GM21367 (cell line): ENCODE data around the gene HMGXB3.

ENCODE experiments used
- ATAC-seq: cut with Tn5 transposase; IDR thresholded peaks from one replicate; pipeline ENCODE4 v1.9.1; 2021; ENCODE audit not compliant: unreplicated experiment

HMGXB3 gene, protein sequence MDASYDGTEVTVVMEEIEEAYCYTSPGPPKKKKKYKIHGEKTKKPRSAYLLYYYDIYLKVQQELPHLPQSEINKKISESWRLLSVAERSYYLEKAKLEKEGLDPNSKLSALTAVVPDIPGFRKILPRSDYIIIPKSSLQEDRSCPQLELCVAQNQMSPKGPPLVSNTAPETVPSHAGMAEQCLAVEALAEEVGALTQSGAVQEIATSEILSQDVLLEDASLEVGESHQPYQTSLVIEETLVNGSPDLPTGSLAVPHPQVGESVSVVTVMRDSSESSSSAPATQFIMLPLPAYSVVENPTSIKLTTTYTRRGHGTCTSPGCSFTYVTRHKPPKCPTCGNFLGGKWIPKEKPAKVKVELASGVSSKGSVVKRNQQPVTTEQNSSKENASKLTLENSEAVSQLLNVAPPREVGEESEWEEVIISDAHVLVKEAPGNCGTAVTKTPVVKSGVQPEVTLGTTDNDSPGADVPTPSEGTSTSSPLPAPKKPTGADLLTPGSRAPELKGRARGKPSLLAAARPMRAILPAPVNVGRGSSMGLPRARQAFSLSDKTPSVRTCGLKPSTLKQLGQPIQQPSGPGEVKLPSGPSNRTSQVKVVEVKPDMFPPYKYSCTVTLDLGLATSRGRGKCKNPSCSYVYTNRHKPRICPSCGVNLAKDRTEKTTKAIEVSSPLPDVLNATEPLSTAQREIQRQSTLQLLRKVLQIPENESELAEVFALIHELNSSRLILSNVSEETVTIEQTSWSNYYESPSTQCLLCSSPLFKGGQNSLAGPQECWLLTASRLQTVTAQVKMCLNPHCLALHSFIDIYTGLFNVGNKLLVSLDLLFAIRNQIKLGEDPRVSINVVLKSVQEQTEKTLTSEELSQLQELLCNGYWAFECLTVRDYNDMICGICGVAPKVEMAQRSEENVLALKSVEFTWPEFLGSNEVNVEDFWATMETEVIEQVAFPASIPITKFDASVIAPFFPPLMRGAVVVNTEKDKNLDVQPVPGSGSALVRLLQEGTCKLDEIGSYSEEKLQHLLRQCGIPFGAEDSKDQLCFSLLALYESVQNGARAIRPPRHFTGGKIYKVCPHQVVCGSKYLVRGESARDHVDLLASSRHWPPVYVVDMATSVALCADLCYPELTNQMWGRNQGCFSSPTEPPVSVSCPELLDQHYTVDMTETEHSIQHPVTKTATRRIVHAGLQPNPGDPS (N-terminal part only)

DNA sequence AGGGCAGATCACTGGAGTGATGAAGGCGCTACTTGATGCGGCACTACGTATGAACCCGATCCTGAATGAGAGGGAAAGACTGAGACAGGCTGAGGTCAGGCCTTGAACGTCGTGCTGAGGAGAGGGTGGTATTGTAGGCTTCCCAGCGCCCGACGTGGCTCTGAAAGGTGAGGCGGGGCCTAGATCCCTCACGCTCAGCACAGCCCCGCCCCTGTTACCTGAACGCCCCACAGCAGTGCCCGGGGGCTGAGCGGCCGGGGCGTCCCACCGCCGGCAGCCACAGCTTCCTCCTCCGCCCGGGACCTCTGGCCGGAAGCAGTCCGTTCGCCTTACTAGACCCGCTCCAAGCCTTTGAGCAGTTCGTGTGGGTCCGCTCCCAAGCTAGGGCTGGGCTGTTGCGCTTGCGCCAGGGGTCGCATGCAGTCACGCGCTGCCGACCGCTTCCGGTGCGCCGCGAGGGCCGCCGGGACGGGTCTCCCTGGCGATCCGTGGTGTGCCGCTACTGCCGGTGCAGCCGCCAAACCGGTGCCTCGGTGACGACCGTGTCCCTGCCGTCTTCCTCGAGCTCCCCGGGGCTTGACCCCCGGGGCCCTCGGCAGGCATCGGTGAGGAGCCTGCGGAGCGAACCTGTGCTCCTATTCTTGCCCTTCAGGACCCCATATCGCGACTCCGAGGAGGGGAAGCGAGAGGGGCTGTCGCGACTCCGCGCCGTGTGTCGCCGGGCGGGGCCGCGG is at the start of gene HMGXB3, which contains the start of gene TIGD6:
Gene HMGXB3, plus strand, starts transcription at position 484 of the 734 bp plus-strand sequence. CDS start 4,114 bp downstream, outside the sequence.
Gene TIGD6, minus strand, starts transcription at position 399 of the 734 bp plus-strand sequence. CDS start 4,306 bp downstream, outside the sequence.
- ATAC-seq, result peak; percentile 84

DNA sequence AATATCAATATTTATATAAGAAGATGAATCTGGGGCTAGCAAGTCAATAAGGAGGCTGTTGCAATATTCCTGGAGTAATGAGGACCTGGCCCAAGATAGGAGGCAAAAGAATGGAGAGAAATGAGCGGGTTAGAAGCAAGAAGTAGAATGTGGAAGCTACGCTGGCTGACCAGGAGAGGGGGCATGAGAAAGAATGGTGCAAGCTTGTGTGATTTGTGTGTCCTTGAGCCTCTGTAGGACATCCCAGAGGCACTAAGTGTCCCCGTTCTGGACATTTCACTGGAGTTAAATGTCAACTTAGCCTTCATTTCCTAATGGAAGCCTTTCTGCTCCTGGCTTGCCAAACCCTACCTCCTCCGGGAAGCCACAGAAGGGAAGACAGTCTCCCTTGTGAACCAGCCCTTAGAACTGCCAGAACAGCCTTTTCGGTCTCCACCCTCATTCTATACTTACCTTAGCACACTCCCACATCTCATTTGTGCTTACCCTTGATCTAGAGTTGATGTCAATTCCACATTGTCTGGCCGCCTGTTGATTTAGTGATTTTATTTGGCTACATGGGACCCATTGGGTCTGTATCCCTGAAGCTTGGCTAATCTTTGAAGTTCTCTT is 49.3 kb upstream of the HMGXB3 start:
- no peak for ATAC-seq

DNA sequence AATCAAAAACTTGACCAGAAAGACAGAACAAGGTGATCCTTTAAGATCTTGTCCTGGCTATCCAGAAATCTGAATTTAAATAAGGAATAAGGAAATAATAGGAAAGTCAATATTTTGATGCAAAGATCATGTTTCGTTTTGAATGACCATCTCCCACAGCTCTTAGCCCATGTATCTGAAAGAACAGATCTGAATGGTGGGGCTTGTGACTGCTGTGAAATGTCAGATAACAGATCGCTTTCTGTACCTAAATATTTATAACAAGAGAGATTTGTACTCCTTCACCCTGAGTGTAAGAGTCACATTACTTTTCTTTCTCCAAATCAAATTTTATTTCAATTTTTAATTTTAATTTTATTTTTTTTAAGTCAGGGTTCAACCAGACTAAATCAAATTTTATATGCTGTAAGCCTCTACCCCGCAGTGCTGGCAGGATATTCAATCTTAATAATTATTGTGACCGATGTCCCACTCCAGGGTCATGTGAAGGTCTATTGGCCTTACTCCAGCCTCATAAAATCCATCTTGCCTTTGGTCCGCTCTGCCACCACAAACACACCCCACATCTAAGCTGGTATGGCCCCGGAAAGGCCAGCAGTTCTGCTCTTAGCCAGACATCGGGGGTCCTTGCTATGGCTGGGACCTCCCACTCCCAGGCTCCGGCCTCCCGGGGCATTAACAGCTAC is 47.0 kb upstream of the HMGXB3 start:
- no peak for ATAC-seq

DNA sequence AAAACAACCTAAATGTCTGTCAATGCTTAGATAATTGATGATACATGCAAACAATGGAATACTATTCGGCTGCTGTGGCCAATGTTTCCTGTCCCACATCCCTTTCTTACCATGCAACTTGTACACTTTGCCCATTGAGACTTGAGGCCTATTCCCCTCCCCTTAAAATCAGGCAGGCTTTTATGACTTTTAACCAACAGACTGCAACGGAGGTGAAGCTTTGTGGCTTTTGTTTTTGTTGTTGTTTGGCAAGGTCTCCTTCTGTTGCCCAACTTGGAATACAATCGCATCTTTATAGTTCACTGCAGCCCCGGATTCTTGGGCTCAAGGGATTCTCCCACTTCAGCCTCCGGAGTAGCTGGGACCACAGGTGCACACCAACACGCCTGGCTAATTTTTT is 45.7 kb upstream of the HMGXB3 start:
- no peak for ATAC-seq

DNA sequence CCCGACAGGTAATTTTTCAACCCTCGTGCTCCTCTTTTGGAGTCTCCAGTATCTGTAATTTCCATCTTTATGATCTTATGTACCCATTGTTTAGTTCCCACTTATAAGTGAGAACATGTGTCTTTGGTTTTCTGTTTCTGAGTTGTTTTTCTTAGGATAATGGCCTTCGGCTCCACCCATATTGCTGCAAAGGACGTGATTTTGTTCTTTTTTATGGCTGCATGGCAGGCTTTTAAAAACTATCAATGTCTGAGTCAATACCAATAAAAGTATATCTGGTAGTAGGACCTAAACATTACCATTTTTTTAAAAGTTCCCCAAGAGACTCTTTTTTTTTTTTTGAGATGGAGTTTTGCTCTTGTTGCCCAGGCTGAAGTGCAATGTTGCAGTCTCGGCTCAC is 43.9 kb upstream of the HMGXB3 start:
- ATAC-seq, result no peak

DNA sequence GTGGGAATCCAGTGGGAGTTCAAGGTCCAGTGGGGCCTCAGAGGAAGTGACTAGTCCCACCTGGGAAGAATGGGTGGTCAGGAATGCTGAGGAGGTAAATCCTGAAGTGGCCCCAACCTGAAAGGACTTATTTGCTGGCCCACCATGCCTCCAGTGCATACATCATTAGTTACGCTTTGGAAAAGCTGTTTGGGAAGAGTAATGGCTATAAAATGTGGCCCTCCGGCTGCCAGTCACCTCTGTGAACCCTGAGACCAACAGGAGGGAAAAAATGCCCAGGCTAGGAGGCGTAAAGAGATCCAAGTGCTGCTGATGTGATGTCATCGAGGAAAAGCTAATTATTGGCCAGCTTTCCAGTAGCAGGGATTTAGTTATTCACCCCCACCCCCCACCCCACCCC is 42.7 kb upstream of the HMGXB3 start:
- ATAC-seq, result no peak

DNA sequence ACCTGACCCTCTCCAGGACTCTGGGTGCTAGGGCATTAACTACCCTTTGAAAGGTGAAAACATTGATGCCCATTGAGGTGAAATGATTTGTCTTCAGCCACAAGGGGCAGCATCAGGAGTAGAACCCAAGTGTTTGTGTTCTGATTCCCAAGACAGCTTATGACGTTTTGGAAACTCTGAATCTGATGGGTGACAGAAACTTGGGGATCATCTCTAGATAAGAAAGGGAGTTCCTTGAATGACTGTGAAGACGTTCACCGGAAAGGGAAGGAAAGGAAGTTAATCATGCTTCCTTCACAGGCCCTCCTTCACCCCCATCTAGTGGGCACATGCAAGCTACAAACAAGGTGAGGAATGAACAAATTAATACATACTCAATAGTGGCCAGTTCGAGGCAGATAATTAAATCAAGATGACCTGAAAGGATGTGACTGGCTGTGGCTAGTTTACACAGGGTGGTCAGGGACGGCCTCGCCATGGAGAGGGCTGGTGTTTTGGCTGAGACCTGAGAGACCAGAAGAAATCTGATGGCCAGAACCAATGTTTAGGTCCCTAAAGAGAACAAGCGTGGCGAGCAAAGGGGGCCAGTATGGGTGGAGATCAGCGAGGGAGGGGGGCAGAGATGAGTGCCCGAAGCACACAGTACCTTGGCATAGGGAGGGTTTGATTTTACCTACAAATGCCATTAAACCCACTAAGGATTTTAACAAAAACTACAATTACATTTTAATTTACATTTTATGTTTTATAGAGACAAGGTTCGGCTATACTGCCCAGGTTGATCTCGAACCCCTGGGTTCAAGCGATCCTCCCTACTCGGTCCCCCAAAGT is 40.9 kb upstream of the HMGXB3 start:
- ATAC-seq, result no peak

DNA sequence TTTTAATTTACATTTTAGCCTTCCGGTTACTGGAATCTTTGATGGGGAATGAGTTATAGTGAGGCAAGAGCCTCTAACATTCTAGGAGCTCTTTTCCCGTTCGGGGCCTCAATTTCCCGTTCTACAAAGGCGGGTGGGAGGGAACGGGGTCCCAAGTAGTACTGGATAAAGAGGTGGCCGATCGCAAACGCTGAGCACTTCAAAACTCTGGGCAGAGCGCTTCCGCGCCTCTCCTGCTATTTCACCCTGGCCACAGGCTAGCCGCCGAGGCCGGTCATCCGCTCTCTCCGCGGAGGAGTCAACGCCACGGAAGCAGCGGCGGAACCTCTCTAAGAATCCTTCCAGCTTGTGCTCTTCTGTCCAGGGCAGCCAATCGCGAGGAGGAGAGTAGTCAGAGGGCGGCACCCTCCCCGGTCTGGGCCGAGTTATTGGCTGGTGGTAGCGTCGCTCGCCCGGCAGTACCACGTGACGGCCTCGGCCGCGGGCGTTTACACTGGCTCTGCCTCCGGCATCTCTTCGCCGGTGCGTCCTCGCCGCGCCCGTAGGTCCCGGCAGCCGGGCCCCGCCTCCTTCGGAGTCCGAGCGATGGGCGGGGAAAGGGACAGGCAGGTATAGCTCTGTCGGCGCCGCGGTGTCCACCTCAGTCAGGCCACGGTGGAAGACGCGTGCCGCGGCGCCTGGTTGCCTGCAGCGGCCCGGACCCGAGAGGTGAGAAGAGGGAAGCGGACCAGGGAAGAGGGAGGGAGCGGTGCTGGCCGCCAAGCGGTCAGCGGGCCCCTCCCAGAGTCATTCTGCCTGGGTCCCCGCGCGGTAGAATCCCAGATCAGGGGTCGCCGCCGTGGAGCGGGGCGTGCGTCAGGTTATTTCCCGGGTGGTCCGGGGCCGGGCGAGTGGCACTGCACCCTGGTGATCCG is 40.0 kb upstream of the HMGXB3 start, which contains the start of gene SLC26A2:
Gene SLC26A2, plus strand, starts transcription at position 487 of the 914 bp plus-strand sequence. CDS start 16,895 bp downstream, outside the sequence.
- ATAC-seq, result peak; percentile 98

DNA sequence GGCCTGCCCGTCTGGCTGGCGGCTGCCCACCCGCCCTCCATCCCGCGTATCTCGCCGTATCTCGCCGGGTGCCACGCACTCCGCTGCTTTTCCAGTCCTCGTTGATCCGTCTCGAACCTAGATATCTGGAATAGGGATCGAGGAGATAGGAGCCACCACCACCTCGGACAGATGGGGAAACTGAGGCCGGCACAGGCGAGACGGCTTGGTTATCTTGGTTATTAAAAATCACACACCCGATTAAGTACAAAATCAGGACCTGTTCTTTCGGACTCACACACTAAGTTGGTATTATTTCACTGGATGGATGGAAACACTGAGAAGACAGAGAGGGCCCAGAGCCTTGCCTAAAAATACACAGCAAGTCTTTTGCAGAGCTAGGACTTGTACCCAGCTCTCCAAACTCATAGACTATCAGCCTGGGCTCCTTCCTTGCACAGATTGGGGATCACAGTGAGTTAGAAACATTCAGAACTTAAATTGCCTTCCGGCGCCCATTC is 39.3 kb upstream of the HMGXB3 start:
- no peak for ATAC-seq

DNA sequence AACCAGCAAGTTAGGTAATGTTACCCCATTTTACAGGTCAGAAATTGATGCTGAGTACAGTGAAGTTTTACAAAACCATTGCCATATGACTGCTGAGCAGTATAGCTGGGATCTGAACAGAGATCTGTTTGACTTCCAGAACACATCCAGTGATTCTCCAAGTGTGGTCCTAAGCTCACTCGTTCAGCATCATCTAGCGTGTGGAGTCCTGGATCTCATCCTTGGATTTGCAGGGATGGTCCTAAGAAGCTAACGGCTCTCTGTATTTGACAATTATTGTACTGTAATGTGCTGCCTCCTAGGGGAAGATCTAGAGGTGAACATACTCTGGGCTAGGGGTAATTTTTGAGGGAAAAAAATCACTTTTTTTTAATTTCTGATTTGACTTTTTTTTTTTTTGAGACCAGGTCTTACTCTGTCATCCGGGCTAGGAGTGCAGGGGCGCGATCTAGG is 38.6 kb upstream of the HMGXB3 start:
- no peak for ATAC-seq

DNA sequence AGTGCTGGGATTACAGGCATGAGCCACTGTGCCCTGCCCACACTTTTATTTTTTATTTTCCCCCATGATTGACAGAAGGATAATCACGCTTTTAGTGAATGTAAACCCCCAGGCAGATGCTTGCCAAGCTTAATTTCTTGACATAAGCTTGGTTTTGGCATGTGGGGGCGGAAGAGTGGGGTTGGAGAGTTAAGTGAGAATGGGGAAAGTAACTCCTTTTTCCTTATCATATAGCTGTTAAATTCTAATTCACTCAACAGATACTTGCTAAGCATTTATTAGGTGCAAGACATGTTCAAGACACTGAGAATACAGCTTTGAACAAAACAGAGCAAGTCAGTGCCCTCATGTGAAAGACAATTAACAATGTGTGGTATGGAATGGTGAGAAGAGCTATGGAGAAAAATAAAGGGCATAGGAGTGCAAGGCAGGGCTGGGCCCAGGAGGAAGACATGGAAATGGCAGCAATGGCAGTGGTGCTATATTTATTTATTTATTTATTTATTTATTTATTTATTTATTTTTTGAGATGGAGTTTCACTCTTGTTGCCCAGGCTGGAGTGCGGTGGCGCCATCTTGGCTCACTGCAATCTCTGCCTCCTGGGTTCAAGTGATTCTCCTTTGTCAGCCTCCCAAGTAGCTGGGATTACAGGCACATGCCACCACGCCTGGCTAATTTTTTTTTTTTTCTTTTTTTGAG is 37.8 kb upstream of the HMGXB3 start:
- ATAC-seq, result no peak

DNA sequence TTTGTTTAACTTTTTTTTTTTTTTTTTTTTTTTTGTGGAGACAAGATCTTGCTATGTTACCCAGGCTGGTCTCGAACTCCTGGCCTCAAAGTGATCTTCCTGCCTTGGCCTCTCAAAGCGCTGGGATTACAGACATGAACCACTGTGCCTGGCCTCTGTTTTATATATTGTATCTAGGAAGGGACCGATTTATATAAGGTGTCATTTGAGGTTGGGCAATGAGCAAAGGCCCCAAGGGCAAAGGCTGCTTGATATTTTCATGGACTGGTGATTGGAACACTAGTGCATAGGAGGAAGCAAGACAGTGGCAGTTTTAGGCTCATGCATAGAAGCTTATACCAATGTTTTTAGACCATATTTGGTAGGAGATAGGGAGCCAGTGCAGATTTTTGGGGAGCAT is 36.8 kb upstream of the HMGXB3 start:
- ATAC-seq, result no peak

DNA sequence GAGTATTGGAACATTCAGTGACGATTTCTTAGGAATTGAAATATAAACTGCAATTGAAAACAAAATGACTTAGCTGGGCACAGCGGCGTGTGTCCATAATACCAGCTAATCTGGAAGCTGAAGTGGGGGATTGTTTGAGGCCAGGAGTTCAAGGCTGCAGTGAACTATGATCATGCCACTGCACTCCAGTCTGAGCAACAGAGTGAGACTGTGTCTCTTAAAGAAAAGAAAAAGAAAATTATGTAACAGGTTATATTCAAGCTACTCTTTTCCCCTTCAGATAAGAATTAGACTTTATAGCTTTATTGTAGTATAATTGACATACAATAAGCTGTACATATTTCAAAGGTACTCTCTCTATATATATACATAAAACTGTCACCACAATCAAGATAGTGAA is 33.6 kb upstream of the HMGXB3 start:
- no peak for ATAC-seq

DNA sequence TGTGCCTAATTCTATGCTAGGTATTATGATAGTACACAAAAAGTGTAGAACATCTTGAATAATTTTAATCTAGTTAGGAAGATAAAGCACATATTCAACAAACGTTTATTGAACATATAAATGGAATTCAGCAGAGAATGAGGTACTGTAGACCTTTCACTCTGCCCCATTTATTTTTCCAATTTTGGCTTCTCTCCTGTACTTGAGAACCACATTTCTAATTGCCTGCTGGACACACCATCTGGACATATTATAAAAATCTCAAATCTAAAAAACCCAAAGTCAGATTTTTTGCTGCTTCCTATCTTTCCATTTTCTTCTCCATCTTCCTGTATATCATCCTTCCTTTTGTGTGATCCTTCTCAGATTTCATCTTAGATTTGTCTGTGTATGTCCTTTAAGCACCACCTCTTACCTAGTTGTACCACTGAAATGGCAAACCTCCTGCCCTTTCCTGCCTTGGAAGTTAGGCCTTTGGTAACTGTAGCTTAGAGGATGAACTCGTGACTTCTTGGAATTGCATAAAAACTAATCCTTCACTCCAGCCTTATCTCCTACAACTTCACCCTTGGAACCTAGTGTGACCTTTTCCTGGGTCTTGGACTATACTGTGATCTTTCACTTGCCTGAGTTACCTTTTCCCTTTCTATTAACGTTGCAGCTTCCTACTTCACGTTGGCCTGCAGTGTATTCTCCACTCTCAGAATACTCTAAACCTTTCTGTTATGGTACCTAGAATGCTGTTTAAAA is 31.2 kb upstream of the HMGXB3 start:
- no peak for ATAC-seq

DNA sequence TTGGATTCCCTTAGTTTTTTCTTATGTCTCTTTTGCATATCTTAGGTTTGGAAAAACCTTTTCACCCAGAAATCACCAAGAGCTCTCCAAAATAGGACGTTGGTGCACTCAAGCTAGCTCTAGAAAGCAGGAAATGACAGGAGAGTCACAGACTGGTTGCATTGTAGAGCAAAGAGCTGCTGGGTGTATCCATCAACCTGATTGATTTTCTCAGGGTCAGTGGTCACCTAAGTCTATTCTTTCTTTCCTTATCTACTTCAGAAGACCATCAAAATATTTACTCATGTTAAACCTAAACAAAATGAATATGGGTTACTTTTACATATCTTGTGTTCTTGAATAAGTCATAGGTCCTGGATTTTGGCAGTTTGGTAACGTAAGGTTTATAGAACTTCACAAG is 25.1 kb upstream of the HMGXB3 start:
- ATAC-seq, result no peak

DNA sequence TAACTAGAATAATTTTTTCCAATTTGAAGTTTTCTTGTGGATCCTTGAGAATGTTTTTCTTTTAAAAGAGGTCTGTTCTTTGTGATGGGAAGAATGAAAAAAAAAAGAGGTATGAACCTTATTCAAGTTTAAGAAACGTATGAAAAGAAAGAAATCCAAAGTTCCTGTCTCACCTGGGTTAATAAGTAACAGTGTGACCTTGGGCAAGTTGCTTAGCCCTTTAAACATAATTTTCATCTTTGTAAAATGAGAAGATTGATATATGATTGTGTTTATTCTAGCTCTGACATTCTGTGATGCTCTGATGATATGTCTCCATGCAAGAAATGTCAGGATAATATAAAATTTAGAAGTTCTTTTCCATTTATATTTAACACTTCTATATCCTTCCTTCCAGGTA is 20.6 kb upstream of the HMGXB3 start:
- no peak for ATAC-seq
